Breast epithelium (tissue), 3 donors: ENCODE results near the gene SMAD6.

ENCODE experiments used
- CTCF ChIP-seq, 3 donors: fragments of 450-650 bp; IDR thresholded peaks; one replicate each; pipeline ENCODE4 v1.5.1; 2016 to 2017; ENCODE audit warnings: antibody characterized with exemption in 3 of 3, mild to moderate bottlenecking in 3 of 3, moderate library complexity in 3 of 3
- POLR2A ChIP-seq: fragments of 450-650 bp; IDR thresholded peaks from one replicate; pipeline ENCODE4 v1.6.1; 2016; ENCODE audit warnings: antibody characterized with exemption, mild to moderate bottlenecking, moderate library complexity
- POLR2AphosphoS5 ChIP-seq, 3 donors: sonication (generic); formaldehyde crosslinking; IDR thresholded peaks; one replicate each; pipeline ENCODE4 v1.6.1; 2017; ENCODE audit warnings: antibody characterized with exemption in 3 of 3

GRCh38 chr15:66709884-66710283 is 7.8 kb downstream of the SMAD6 start:
- TF ChIP-seq CTCF (IDR thresholded peaks at IDR 0.05): no peak
- TF ChIP-seq POLR2A: no peak
- no peak for TF ChIP-seq POLR2AphosphoS5 (IDR thresholded peaks at IDR 0.05)
